GM12878 (cell line): ENCODE measurements around the gene USP31. TPM values are rescaled to one million over a fixed set of nuclear protein-coding genes. Genes with fewer than 3 reads are reported as not detected.

Experiments
- CEBPZ ChIP-seq: fragments of 150-350 bp; IDR thresholded peaks from 2 replicates; pipeline ENCODE4 v1.6.1; 2016; ENCODE audit warnings: low read depth, low read length
- NFYB ChIP-seq: IDR thresholded peaks from 2 replicates; pipeline ENCODE4 v1.6.1; 2011; ENCODE audit warnings: low read depth, mild to moderate bottlenecking, low read length, improper control_type of control experiment, moderate library complexity; ENCODE audit not compliant: insufficient read depth
- TARDBP ChIP-seq: IDR thresholded peaks from 2 replicates; pipeline ENCODE4 v1.6.1; 2016; ENCODE audit warnings: borderline replicate concordance
- ZBTB40 ChIP-seq: fragments of 450-650 bp; IDR thresholded peaks from 2 replicates; pipeline ENCODE4 v1.6.1; 2016; ENCODE audit warnings: mild to moderate bottlenecking, moderate library complexity, borderline replicate concordance
- polyA plus RNA-seq, 11 experiments: library from polyadenylated mRNA; depleted of rRNA in 4 of 11; unstranded in 6 of 11; stranded (reverse) in 5 of 11; fragments of >200 nt; fragmentation: Nextera tagmentation in 4 of 11; fragmentation: Illumina TruSeq in 1 of 11; extraction: Ambion mirVana in 4 of 11; extraction: Trizol in 1 of 11; gene quantifications; 1 replicate in 1 of 11; 2 replicates in 10 of 11; pipeline versions ENCODE4 v1.2.1 to v1.2.3, GENCODE V29; 2011 to 2016; ENCODE audit warnings: inconsistent platforms in 2 of 11, missing spikeins in 2 of 11, low read depth in 1 of 11
- total RNA-seq, 4 experiments: library from RNA; depleted of rRNA in 3 of 4; stranded (reverse); fragments of >200 nt in 3 of 4; fragmentation: Illumina TruSeq in 1 of 4; extraction: Trizol in 1 of 4; gene quantifications; 2 replicates each; pipeline versions ENCODE4 v1.2.1 to v1.2.3, GENCODE V29; 2013 to 2021
- TF ChIP-seq, protein P1 (sequence below): IDR thresholded peaks from 2 replicates; pipeline ENCODE4 v1.6.1; 2012; ENCODE audit warnings: low read depth, low read length, improper control_type of control experiment

USP31 gene
- total and polyA plus RNA-seq, 10 of the 15 experiments (the other 5 are each of a cell fraction or from before 2014, with no cell fraction given) = 0.87 to 6.5 (median 3.2) TPM

GRCh38 chr16:23066676-23067075, 82.6 kb downstream of the USP31 start (continued):
- TF ChIP-seq TARDBP (no peak), NFYB (no peak), CEBPZ (no peak), ZBTB40 (no peak)
- TF ChIP-seq, protein P1, sequence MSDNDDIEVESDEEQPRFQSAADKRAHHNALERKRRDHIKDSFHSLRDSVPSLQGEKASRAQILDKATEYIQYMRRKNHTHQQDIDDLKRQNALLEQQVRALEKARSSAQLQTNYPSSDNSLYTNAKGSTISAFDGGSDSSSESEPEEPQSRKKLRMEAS = no peak
